ENCODE results near the gene ATAD5. TPM values are rescaled to one million over a fixed set of nuclear protein-coding genes. Genes with fewer than 3 reads are reported as not detected.

ATAD5 gene
- polyA plus RNA-seq, 1 of the 3 experiments (the other 2 are of a cell fraction): 0.66 TPM

DNA sequence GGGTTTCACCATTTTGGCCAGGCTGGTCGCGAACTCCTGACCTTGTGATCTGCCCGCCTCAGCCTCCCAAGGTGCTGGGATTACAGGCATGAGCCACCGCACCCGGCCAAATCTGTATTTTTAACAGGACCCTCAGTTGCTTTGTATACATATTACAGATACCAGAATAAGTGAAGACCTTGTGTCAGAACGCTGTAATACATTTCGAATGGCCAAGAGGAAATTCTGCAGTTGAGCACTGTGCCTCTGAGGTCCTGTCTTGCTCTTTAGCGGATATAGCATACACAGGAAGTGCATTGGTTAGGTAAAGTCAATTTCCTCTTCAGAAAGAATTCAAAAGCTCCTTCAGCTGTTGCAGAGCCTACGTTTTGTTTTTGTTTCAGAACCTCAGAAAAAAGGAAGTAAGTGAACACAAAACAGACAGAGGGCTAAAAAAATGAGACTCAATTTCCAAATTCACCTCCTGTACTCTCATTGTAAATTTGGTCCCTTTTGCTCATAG, 22.9 kb upstream of the ATAD5 start:
- ChIA-PET CTCF (interaction anchor here (0.6 kb wide), 1 partner anchor 140 kb away, joined by 4 read pairs; no protein-coding TSS in a partner anchor), POLR2A (no interaction called here)
- peaks cover 5% of the 10 kb centered on the region; the same call in 1 of the 2 replicates for H4K20me1 ChIP-seq (ENCODE audit: insufficient read depth)
- peaks cover 83% of the 10 kb centered on the region for H3K79me2 ChIP-seq (ENCODE audit: insufficient read depth)
- H3K4me3 ChIP-seq (ENCODE audit: low read depth in 2 of 2, low read length in 1 of 2): no peak overlapping the region
- H3K4me1 ChIP-seq (ENCODE audit: control insufficient read depth in 1 of 2, insufficient read depth in 2 of 2, low read depth in 1 of 2, low read length in 1 of 2): 0 out of 4 replicates have a peak, but pooled peaks cover 0 to 6% of the 10 kb centered on the region in 2 experiments
- H3K9ac ChIP-seq: no peak overlapping the region
- H3K36me3 ChIP-seq (replicated peaks in 1 of 2; ENCODE audit: control insufficient read depth in 1 of 2, insufficient read depth in 2 of 2, low read length in 1 of 2): peaks cover under 1 to 11% of the 10 kb centered on the region in 2 experiments
- H3K9me3 ChIP-seq: no peaks in the 10 kb centered on the region
- no peaks in the 10 kb centered on the region for H3K27me3 ChIP-seq (ENCODE audit: insufficient read depth)
- no peak for TF ChIP-seq CTCF (IDR thresholded peaks at IDR 0.05)
- TF ChIP-seq NRF1 (IDR thresholded peaks at IDR 0.05; ENCODE audit: low read depth, low read length): no peak
- TF ChIP-seq RXRA (IDR thresholded peaks at IDR 0.05; ENCODE audit: borderline replicate concordance, low read depth): no peak
- no peak for TF ChIP-seq GATA2 (CRISPR knock-in tag; IDR thresholded peaks at IDR 0.05)
- no peaks in the 10 kb centered on the region for H3K9me2 ChIP-seq
- H2AFZ ChIP-seq (ENCODE audit: low read depth): no peak overlapping the region
- over 99% methylated on average over 9 of the region's 9 CpGs for WGBS (ENCODE audit: low lambda C conversion rate)
- H3F3A ChIP-seq (replicated peaks; ENCODE audit: insufficient read depth): peaks cover 17% of the 10 kb centered on the region
- DNase-seq: no peak
- no peak overlapping the region for H3K4me2 ChIP-seq
- H3K27ac ChIP-seq (ENCODE audit: low read depth in 2 of 2, low read length in 1 of 2): no peak overlapping the region

GRCh38 chr17:30809867-30810266, 21.9 kb upstream of the ATAD5 start:
- H3K27me3 ChIP-seq (ENCODE audit: insufficient read depth): no peaks in the 10 kb centered on the region
- H3K9me3 ChIP-seq: no peaks in the 10 kb centered on the region
- H3K79me2 ChIP-seq (ENCODE audit: insufficient read depth): peaks cover 91% of the 10 kb centered on the region
- CTCF ChIA-PET: interaction anchor here (1.2 to 1.7 kb wide), 3 partner anchors 10 to 15 kb away, joined by 3 to 4 read pairs (median 3); no protein-coding TSS in a partner anchor
- peaks cover 17% of the 10 kb centered on the region for H3F3A ChIP-seq (replicated peaks; ENCODE audit: insufficient read depth)
- POLR2A ChIA-PET: no interaction called here
- H3K4me3 ChIP-seq (ENCODE audit: low read depth in 2 of 2, low read length in 1 of 2): no peak overlapping the region
- H3K4me1 ChIP-seq (ENCODE audit: control insufficient read depth in 1 of 2, insufficient read depth in 2 of 2, low read depth in 1 of 2, low read length in 1 of 2): 0 out of 4 replicates have a peak, but pooled peaks cover 0 to 6% of the 10 kb centered on the region in 2 experiments
- WGBS (ENCODE audit: low lambda C conversion rate): 98% methylated on average over 6 of the region's 6 CpGs
- peaks cover 0 to 6% of the 10 kb centered on the region in 2 experiments for H3K36me3 ChIP-seq (replicated peaks in 1 of 2; ENCODE audit: control insufficient read depth in 1 of 2, insufficient read depth in 2 of 2, low read length in 1 of 2)
- no peak for DNase-seq
- no peak overlapping the region for H2AFZ ChIP-seq (ENCODE audit: low read depth)
- H3K27ac ChIP-seq (ENCODE audit: low read depth in 2 of 2, low read length in 1 of 2): no peak overlapping the region
- no peaks in the 10 kb centered on the region for H3K9me2 ChIP-seq
- H3K9ac ChIP-seq: no peak overlapping the region
- H3K4me2 ChIP-seq: no peak overlapping the region
- H4K20me1 ChIP-seq (ENCODE audit: insufficient read depth): peaks cover 5% of the 10 kb centered on the region; the same call in 1 of the 2 replicates
- no peak for TF ChIP-seq RFX5 (IDR thresholded peaks at IDR 0.05; ENCODE audit: low read length)
- TF ChIP-seq IRF3 (IDR thresholded peaks at IDR 0.05; ENCODE audit: low read depth, low read length): no peak
- TF ChIP-seq, protein P1, sequence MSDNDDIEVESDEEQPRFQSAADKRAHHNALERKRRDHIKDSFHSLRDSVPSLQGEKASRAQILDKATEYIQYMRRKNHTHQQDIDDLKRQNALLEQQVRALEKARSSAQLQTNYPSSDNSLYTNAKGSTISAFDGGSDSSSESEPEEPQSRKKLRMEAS (IDR thresholded peaks at IDR 0.05; ENCODE audit: low read depth): no peak
- TF ChIP-seq MEF2A (IDR thresholded peaks at IDR 0.05; ENCODE audit: borderline replicate concordance, low read depth): no peak
- TF ChIP-seq YY1 (IDR thresholded peaks at IDR 0.05; ENCODE audit: low read depth): no peak
- TF ChIP-seq EZH2phosphoT487 (IDR thresholded peaks at IDR 0.05; ENCODE audit: borderline replicate concordance, low read depth): no peak
- TF ChIP-seq RAD21 (IDR thresholded peaks at IDR 0.05; ENCODE audit: low read length): no peak
- TF ChIP-seq RCOR1 (IDR thresholded peaks at IDR 0.05; ENCODE audit: low read length): no peak
- no peak for TF ChIP-seq TAF1 (IDR thresholded peaks at IDR 0.05; ENCODE audit: borderline replicate concordance, low read depth, low read length)
- no peak for TF ChIP-seq RXRA (IDR thresholded peaks at IDR 0.05; ENCODE audit: borderline replicate concordance, low read depth)
- no peak for TF ChIP-seq SMC3 (IDR thresholded peaks at IDR 0.05; ENCODE audit: low read depth, low read length)
- TF ChIP-seq FOXJ3 (CRISPR knock-in tag; IDR thresholded peaks at IDR 0.05): no peak
- no peak for TF ChIP-seq POLR2AphosphoS5 (IDR thresholded peaks at IDR 0.05; ENCODE audit: low read depth, low read length)

All from SK-N-SH (cell line).